Measurements from ENCODE around the gene MASP1.
"Not testable (repeated sequence)": the region's sequence is repeated elsewhere in the genome, so short reads cannot be mapped to it uniquely, and the experiment has no call there.

Gene MASP1

GRCh38 chr3:187222801-187223200 lies 68.7 kb downstream of the MASP1 start:
- DNase-seq: no peak

DNA sequence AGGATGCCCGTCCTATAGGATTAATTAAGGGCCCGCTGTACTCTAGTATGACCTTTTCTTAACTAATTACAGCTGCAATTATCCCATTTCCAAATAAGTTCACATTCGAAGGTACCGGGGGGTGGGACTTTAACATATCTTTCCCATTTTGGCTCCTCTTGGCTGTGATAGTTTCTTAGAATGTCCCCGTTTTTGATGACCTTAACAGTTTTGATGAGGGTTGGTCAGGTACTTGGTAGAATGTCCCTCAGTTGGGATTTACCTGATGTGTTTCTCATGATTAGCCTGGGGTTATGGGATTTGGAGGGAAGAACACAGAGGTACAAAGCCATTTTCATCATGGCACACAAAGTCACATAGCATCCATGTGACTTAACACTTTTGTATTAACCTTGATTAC lies 76.1 kb downstream of the MASP1 start:
- DNase-seq: no peak

DNA sequence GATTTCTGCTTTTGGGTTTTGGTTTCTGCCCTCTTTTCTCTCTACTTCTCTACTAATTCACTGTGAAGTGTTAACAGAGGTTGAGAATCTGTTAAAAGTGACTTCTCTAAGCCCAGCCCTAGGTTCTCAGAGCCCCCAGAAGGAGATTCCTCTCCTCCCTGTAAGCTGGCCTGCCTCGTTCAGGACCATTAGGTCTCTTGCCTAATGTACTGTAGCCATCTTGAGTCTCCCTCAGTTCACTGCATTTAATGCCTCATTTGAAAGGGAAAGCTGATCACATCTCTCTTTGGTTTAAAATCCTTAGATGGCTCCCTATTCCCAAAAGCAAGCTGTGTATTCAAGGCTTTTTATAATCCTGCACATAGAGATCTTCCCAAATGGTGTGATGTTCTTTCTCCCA lies 77.9 kb downstream of the MASP1 start:
- no peak for DNase-seq

GRCh38 chr3:187212705-187213104 lies 78.8 kb downstream of the MASP1 start:
- no peak for DNase-seq

GRCh38 chr3:187212196-187212545 lies 79.4 kb downstream of the MASP1 start:
- no peak for DNase-seq

DNA sequence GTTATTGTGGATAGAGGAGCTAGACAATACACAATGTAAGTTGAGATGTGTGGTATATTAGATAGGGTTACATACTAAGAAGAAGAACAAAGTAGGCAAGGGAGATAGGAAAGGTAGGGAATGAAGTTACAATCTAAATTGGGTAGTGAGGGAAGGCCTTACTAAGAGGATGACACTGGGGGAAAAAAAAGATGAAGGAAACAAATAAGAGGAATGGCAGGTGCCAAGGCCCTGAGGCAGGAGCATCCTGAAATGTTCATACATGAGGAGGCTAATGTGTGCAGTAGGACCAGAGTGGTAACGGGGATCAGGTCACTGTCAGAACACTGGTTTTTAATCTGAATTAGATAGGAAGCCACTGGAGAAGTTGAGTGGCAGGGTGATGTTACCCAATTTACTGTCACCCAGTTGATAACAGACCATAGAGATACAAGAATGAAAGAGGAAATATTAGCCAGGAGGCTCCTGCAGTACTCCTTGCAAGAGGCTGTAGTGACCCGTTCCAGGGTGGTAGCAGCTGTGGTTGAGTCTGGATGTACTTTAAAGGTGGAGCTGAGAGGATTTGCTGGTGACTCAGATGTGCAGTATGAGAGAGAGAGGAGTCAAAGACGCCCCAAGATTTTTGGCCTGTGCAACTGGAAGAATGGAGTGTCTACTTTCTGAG lies 79.9 kb downstream of the MASP1 start:
- DNase-seq: no peak

- DNase-seq: no peak
These were observed 80.8 kb downstream of the MASP1 start for GRCh38 chr3:187210545-187211327.

- DNase-seq: no peak
These were observed 81.4 kb downstream of the MASP1 start for GRCh38 chr3:187210091-187210490.

DNA sequence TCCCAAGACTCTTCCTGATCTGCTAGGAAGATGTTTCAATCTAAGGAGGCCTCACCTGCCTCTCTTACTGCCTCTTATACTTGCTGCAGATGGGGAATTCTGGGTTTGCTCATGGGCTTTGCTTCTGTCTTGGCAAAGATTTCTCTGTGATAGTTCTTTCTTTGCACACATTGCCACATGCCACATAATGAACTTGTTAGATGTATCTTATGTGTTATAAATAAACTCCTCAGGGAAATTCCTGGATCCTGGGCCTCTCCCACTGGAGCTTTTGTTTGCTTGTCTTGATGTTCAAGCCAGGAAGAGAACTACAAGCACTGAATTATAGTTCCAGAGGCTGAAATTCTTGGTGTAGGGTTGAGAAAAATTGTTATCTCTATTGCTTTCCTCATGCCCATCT lies 82.0 kb downstream of the MASP1 start:
- DNase-seq: no peak

DNA sequence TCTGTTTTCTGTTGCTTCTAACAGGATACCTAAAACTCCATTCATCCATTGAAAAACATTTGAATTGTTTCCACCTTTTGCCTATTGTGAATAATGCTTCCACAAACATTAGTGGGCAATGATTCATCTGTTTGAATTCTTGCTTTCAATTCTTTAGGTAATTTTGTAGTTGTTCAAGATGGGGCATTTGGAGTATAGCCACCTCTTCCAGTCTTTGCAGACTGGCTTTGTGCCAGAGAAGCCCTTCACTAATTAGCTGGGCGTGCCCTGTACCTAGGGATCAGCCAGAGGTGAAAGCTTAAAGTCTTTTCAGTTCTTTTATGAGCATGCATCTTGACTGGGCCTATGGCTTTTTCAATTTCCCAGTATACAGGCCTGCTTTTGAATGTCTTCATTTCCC lies 83.4 kb downstream of the MASP1 start:
- DNase-seq: no peak

DNA sequence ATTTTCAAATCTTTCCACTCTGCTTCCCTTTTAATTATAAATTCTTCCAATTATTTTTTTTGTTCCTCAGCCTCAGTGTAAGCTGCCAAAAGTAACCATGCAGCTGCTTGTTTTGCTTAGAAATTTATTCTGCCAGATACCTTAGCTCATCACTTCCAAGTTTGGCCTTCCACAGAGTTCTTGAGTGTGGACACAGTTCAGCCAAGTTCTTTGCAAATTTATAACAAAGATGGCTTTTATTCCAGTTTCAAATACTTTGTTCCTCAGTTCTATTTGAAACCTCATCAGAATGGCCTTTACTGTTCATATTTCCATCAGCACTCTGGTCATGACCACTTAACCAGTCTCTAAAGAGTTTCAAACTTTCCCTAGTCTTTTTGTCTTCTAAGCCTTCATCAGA lies 83.9 kb downstream of the MASP1 start:
- no peak for DNase-seq

DNA sequence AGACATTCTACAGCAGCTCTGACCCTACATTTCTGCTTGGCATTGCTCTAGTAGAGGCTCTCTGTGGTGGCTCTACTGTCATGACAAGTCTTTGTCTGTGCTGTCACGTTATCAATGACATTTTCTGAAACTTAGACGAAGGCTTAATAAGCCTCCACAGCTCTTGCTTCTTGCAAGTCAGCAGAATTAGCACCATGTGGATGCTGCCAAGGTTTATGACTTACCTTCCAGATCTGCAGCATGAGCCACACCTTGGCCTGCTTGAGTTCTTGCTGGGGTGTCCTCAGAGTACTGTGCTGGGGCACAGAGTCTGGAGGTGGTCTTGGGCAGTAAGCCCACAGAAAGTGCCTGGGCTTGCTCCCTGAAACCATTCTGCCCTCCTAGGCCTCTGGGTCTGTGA lies 84.5 kb downstream of the MASP1 start:
- no peak for DNase-seq

DNA sequence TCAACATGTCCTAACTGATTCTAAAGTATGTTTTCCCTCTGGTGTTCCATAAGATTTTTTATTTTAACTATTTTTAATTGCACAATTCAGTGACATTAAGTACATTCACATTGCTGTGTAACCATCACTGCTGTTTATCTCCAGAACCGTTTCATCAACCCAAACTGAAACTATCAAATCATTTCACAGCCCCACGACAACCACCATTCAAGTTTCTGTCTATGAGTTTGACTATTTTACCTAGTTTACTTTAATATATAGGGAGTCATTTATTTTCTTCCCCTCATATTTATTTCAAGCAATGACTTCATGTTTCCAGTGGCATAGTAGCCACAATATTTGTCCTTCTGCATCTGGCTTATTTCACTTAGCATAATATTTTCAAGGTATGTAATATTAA lies 85.9 kb downstream of the MASP1 start:
- no peak for DNase-seq

DNA sequence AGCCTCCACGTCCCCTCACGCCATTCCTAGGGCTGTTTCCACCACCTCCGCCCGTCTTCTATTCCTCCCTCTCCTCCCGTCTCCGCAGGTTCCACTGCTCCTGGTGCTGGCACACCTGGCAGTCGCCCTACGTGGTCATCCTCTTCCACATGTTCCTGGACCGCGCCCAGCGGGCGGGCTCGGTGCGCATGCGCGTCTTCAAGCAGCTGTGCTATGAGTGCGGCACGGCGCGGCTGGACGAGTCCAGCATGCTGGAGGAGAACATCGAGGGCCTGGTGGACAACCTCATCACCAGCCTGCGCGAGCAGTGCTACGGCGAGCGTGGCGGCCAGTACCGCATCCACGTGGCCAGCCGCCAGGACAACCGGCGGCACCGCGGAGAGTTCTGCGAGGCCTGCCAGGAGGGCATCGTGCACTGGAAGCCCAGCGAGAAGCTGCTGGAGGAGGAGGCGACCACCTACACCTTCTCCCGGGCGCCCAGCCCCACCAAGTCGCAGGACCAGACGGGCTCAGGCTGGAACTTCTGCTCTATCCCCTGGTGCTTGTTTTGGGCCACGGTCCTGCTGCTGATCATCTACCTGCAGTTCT lies 92.0 kb downstream of the MASP1 start:
- not testable (repeated sequence) for DNase-seq

DNA sequence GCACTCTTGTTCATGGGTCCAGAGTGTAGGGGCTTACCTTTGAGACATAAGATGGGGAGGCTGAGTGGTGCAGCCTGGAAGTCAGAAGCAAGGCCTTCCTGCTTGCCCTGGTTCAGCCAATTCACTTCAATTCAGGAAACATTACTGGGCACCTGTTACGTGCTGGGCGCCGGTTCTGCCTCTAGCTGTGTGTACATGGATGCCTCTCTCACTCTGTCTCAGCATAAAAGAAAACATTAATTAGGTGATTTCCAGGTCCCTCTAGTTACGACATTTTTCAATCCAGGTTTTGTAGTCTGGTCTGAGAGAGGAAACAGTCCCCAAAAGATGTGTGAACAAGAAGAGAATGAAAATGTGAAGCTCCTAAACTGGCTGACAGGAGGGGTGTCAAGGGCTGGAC lies 93.0 kb downstream of the MASP1 start:
- DNase-seq: no peak

DNA sequence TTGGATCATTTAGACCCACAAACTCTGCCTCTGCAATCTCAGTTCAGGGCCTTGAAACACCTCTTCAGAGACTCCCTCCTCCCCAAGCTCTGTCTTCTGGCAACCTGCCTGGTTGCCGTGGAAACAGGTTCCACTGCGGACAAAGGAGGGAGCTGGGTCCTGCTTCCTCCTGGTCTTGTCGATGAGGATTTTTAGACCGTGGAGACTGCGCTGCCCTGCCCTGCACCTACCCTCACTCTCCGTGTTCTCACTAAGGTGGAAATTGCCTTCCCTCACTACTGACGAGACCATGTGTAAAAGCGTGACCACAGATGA lies 94.2 kb downstream of the MASP1 start, which contains the start of gene RTP1:
TSS of gene RTP1 (plus strand) at position 152 of the 315 bp plus-strand sequence. CDS start at position 182, 30 bp downstream.
- DNase-seq: no peak

DNA sequence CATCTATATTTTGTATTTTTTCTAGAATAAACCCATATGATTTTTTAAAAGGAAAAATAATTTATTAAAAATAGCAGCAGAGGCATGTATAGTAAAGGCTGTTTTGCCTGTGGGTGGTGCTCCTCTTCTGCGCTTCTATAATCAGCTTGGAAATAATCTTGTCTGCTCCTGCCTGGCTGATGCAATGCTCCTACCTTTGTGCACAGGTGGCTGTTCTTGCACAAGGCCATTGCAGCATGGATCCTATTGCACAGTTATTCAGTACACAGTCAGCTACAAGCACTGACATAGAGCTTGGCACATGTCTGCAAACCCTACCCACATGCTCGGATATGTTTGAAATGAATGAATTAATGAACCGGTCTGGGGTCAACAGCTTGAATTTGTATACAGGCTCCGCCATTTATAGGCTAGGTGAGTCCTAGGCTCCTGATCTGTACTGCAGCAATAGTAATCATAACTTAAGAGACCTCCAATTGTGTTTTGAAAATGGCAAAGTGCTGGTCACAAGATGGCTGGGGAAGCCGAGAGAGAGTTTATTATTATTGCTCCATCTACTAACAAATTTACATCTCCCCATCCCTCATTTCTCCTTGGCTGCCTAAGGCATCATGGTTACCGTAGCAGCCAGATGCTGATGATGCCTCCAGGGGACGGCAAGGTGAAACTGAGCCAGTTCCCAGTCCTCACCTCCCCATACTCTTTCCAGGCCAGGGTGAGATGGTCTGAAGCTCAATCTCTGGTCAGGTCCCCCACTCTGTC lies 94.8 kb downstream of the MASP1 start:
- no peak for DNase-seq

DNA sequence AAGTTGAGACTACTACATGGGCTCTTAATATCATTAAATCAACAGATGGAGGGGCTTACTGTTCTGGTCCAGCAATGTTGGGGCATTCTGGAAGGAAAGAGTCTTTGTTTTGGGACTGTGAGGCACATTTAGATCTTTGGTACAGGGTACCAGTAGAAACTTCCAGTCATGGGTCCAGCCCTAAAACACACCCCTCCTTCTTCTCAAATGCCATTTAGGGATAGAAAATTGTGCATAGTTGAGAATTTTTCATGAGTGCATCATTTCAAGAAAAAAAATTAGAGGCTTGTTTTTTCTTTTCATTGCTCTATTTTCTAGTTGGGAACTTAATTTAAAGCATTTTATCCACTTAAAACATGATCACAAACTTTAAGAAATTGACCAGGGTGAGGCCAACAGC lies 98.4 kb downstream of the MASP1 start:
- no peak for DNase-seq

DNA sequence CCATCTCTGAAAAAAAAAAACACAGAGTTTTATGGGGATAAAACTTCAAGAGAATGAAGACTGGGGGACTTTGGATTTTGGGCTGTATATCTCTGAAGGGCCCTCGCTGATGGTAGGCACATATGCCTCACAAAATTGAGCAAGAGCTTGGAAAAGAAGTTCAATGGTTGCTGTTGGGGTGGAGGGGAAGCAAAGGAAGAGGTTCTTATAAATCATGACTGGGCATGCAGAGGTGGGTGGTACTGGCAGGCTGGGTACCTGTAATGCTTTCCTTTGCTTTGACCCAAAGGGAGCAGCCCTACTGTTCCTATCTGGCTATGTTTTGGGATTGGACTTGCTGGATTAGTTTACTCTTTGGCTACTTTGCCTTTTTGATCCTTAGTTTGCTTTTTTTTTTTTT lies 100.3 kb downstream of the MASP1 start:
- DNase-seq: no peak

GRCh38 chr3:187188931-187189330 lies 102.6 kb downstream of the MASP1 start:
- DNase-seq: no peak

- no peak for DNase-seq
These were observed 104.6 kb downstream of the MASP1 start for GRCh38 chr3:187186801-187187421.

GRCh38 chr3:187186375-187186774 lies 105.2 kb downstream of the MASP1 start:
- no peak for DNase-seq

- no peak for DNase-seq
These were observed 105.8 kb downstream of the MASP1 start for GRCh38 chr3:187185759-187186158.

Measured in NK-92 treated with Interleukin-12 subunit alpha and Interleukin-12 subunit beta, amount 100 ng/mL, for 24 hours (cell line).